ENCODE results near the gene ZNRF1. TPM values are rescaled to one million over a fixed set of nuclear protein-coding genes. Genes with fewer than 3 reads are reported as not detected.

ZNRF1 gene
- total and polyA plus RNA-seq, 10 of the 15 experiments (the other 5 are each of a cell fraction or from before 2014, with no cell fraction given) = 5.8 to 25.9 (median 14.3) TPM

GRCh38 chr16:75005697-75006096 is 6.9 kb downstream of the ZNRF1 start:
- Histone ChIP-seq H4K20me1 (ENCODE audit: control insufficient read depth, insufficient read depth) (no peaks in the 10 kb centered on the region), H3K36me3 (ENCODE audit: control insufficient read depth in 2 of 2, insufficient read depth in 2 of 2, low read length in 1 of 2) (no peaks in the 10 kb centered on the region), H3K9me3 (replicated peaks; ENCODE audit: control insufficient read depth, insufficient read depth, low read length) (no peaks in the 10 kb centered on the region), H3K27me3 (replicated peaks in 1 of 2; ENCODE audit: control insufficient read depth in 2 of 2, insufficient read depth in 2 of 2, low read length in 1 of 2) (no peaks in the 10 kb centered on the region), H3K27ac (ENCODE audit: control insufficient read depth, insufficient read depth) (no peak overlapping the region), H3K4me3 (no peak overlapping the region), H3K9ac (ENCODE audit: control insufficient read depth, insufficient read depth, low read length) (no peak overlapping the region), H2AFZ (ENCODE audit: control insufficient read depth, low read depth, low read length) (no peak overlapping the region), H3K79me2 (ENCODE audit: control insufficient read depth, insufficient read depth, low read length) (peaks cover 74% of the 10 kb centered on the region), H3K4me2 (ENCODE audit: control insufficient read depth, insufficient read depth) (no peak overlapping the region; the same call in 1 of the 2 replicates), H3K4me1 (ENCODE audit: control insufficient read depth, insufficient read depth, low read length) (peaks cover 34% of the 10 kb centered on the region)
- ChIA-PET SMC1A (ENCODE audit: uncharacterized antibody, unreplicated experiment) (interaction anchor here (0.6 to 5.4 kb wide), 7 partner anchors 8 to 103 kb away, joined by 3 to 61 read pairs (median 3); no protein-coding TSS in a partner anchor), POLR2A (interaction anchor here (1.0 to 1.2 kb wide), 3 partner anchors 11 to 21 kb away, joined by 3 to 6 read pairs (median 6); partner anchors contain the start of gene WDR59), RAD21 (ENCODE audit: unreplicated experiment) (interaction anchor here (0.8 to 8.1 kb wide), 4 partner anchors 12 to 104 kb away, joined by 4 to 46 read pairs (median 6); no protein-coding TSS in a partner anchor), CTCF (interaction anchor here (0.8 to 2.4 kb wide), 5 partner anchors 8 to 106 kb away, joined by 3 to 9 read pairs (median 3); no protein-coding TSS in a partner anchor)
- no peak for FAIRE-seq
- in situ Hi-C loops (cut with MboI) (no loop called here), intact Hi-C loops (cut with micrococcal nuclease; ENCODE audit: unreplicated experiment) (no loop called here)
- DNase-seq (ENCODE audit: low read depth, low spot score) = no peak
- ATAC-seq = no peak
- WGBS (ENCODE audit: insufficient coverage, insufficient replicate concordance, low lambda C conversion rate, missing lambda C conversion rate) = 86% methylated on average over 4 of the region's 4 CpGs
- no TSS peak for BruUV-seq (replicated peaks)
- TF ChIP-seq MTA2 (IDR thresholded peaks at IDR 0.05; ENCODE audit: low read depth) (no peak), ESRRA (IDR thresholded peaks at IDR 0.05; ENCODE audit: low read length) (no peak), NRF1 (conservative IDR thresholded peaks at IDR 0.05; ENCODE audit: low read depth, low read length) (no peak), ZNF592 (IDR thresholded peaks at IDR 0.05) (no peak), BRCA1 (IDR thresholded peaks at IDR 0.05; ENCODE audit: low read depth, low read length) (no peak), PRDM15 (CRISPR knock-in tag; IDR thresholded peaks at IDR 0.05) (no peak), ZNF687 (IDR thresholded peaks at IDR 0.05) (no peak), TARDBP (IDR thresholded peaks at IDR 0.05; ENCODE audit: borderline replicate concordance) (no peak), MYB (IDR thresholded peaks at IDR 0.05; ENCODE audit: borderline replicate concordance, low read depth, low read length) (no peak), ETV6 (conservative IDR thresholded peaks at IDR 0.05 in 1 of 2, IDR thresholded peaks at IDR 0.05 in 1 of 2; ENCODE audit: borderline replicate concordance in 1 of 2, low read depth in 1 of 2) (no peak), ZNF274 (IDR thresholded peaks at IDR 0.05; ENCODE audit: insufficient read depth, insufficient read length) (no peak), KAT2A (conservative IDR thresholded peaks at IDR 0.05; ENCODE audit: control insufficient read depth, low read depth, low read length) (no peak)

Data from GM12878 (cell line).